GM18867 (cell line): ENCODE data around the gene CTRB2.
"Not testable (repeated sequence)": the region's sequence is repeated elsewhere in the genome, so short reads cannot be mapped to it uniquely, and the experiment has no call there.

ENCODE experiments used
- ATAC-seq: cut with Tn5 transposase; IDR thresholded peaks from one replicate; pipeline ENCODE4 v1.9.1; 2021; ENCODE audit warnings: mild to moderate bottlenecking, moderate library complexity; ENCODE audit not compliant: unreplicated experiment

CTRB2 gene

DNA sequence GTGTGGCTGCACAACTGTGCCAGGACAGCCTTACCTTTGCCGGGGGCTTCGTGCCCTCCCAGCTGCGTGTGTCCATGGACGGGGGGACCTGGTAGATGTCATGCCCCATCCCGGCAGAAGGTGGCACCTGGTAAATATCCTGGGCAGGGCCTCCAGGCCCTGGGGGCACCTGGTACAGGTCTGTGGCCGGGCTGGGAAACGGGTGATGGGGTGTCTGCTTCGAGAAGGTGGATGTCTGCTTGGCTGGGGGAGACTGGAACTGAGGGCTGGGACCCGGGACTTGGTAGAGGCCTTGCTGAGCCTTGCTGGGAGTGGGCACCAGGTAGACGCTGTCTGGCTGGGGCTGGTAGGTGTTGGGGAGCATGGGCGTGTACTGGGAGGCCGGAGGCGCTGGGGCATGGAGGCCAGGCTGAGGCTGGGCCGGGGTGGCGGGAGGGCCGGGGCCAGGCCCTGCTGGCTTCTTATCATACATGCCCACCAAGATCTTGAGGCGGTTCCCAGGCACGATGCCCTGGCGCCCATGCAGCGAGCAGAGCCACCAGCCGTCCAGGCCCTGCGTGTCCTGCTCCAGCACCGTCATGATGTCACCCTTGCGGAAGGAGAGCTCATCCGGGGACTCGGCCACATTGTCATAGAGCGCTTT, 35.6 kb upstream of the CTRB2 start:
- ATAC-seq: not testable (repeated sequence)

DNA sequence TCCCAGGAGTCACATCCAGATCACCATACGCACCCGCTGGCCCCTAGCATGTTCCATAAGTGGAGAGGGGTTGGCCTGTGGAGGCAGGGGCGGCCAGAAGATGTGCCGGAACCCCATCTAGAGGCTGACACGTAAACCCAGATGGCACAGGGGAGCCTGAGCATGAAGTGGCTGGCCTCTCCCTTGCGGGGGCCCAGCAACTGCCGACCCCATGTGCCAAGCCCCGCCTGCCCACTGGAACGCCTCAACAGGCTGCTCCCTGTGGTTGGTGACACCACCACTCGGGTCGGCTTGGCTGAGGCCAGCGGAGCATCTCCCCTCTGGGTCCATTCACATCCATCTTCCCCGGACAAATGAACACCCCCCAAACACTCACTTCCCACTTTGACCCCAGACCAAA, 35.0 kb upstream of the CTRB2 start:
- ATAC-seq: no peak

DNA sequence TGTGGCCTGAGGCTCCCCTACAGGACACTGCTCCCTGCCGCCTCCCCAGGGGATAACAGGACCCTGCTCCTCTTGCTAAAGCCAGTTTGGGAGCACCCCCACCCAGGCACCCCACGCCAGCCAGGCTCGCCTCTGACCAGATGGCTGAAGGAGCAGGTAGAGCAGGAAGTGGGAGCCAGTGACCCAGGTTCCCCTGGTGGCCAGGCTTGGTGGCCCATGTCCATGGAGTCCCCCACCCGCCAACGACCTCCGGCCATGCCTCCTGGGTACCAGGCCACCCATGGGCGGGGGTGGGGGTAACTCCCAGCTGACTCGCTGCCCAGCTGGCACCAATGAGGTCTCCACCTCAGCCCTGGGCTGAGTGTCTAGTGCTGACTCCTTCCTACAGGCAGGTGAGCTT, 34.5 kb upstream of the CTRB2 start:
- no peak for ATAC-seq

DNA sequence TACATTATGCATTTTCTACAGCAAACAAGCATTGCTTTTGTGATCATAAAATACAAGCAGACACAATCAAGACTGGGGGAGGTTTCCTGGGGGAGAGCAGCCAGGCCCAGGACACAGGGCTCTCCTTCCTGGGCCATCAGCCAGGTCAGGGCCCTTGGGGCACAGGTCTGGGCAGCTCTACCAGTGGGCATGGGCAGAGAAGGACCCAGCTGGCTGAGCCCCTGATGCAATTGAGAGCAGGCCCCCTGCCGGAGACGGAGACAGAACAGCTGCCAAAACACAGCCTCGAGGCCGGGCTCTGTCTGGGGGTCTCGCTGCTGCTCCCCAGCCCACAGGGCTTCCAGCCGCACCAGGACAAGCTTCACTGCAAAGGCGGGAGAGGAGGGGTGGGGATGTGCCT, 33.7 kb upstream of the CTRB2 start:
- not testable (repeated sequence) for ATAC-seq

DNA sequence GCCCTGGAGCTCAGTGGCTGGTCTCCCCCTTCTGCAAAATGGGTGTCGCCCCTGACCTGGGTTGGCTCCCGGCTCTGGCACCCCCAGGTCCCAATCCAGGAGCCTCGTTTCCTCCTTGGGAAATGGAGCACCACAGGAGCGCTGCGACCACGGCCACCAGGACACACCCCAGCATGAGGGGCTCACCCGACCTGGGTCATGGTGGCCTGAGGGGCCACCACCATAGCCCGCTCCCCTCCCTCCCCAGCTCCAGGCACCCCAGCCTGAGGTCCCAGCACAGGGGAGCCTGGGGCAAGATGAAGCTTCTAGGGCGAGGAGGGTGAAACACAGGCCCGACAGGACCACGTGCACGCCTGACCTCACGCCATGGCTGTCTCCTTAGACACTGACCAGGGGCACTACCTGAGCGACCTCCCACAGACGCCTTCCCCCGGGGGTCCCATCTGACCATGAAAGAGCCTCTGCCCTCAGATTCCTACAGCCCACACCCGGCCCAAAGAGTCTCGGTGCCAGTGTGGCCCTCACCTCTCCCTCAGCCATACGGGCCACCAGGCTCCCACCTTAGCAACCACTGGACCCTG, 32.7 kb upstream of the CTRB2 start:
- ATAC-seq: no peak

DNA sequence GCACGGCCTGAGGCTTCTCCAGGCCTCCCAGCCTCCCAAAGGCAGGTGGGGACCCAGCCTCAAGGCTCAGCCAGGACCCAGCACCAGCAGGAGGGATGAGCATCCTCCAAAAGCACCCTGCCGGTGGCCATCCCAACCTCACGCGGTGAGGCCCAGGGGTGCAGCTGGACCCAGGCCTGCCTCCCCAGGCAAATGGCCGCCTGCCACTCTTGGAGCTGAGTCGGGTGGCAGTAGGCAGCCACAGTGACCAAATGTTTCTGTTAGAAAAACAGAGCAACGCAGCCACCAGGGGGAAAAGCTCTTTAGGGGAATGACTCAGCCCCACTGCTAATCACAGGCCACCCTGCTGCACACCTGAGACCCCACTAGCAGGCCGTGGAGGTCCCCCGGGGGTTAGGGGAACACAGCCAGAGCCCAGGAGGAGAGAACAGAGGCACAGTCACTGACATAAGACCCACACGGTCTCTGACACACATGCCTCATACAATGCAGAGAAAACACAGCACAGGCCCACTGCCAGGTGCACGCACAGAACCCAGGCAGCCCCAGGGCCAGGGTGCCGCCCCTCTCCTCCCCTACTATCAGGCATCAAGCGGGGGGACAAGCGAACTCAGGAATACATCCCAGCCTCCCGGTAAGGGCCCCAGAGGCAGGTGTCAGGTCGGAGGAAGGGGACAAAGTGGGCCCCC, 32.0 kb upstream of the CTRB2 start:
- no peak for ATAC-seq

DNA sequence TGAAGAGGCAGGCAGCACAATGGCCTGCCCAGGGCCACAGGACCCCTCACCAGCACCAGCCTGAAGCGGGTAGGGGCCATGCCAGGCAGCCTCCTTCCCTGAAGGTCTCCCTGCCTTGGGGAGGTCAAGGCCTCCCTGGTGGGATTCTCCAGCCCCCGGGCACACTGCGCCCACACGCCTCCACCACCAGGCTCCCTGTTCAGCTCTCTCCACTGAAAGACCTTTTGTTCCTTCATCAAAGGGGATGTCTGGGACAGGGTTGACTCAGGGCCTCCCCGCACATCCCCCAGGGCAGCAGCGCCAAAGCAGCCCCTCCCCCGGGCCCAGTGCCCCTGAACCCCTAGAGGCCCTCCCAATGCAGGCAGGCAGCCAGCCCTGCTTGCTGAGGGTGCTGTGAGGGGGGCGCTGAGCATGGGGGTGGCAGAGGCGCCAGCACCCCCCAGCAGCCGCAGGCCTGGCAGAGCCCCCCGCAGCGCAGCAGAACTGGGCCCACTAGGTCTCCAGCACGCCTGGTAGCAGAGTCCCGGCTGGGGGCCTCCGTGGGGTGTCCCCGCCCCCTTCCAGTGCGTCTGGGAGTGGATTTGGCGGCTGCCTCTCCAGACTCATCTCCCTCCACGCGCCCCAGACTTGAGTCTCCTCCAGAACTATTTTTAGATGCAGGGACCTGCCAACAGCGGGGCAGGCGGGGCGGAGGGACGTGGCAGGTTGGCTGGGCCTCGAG, 31.3 kb upstream of the CTRB2 start:
- ATAC-seq: no peak

DNA sequence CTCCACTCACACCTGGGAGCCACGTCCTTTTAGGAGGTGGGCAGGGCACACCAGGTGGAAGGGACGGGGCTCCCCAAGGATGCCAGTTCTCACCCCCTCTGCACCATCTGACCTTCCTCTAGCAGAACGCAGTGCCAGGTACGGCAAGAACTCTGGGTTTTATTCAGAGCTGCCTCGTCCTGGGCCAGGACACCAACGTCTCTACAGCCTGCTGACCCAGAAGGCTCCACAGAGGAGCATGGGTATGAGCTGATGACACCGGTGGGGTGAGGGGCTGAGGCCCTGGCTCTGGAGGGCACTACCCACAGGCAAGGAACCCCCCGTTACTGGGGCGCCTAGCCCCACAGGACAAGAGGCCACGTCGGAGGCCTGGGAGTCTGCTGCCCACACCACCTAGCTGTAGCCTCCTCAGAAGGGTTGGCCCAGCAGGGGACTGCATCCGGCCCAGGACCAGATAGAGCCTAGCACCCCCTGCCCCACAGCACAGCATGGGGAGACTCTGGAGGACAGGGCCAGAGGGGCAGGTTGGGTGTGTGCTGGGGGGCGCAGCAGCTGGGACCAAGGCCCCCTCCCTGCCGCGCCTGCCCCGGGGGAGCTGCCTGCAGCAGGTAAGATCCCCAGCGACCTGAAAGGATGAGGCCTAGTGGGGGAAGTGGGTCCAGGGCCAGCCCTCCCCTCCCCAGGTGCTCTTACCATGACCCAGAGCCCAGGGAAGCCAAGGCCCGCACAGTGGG, 30.6 kb upstream of the CTRB2 start:
- no peak for ATAC-seq

DNA sequence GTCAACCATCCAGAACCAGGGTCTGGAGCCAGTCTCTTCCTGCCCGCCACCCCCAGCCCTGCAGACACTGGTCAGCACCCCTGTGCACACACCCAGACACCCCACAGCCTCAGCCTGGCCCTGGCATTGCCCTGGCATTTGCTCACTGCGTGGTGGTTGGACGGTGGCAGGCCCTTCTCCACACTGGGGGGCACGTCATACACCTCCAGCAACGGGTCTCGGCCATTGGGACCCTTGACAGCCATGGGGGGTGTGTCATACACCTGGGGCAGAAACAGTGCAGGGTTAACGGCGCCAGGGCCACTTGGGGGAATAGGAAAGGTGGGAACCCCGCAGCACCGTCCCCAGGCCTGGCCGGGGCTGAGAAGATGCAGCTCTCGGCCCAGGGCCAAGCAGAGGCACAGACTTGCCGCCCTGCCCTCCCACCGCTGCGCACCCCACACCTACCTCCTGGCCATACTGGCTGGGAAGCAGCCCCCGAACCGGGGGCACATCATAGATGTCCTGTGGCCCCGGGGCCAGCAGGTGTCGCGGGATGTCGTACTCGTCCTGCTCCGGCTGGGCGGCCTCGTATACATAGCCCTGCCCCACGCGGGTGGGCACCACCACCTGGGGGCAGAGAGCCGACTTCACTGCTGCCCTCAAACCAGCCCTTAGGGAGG, 29.9 kb upstream of the CTRB2 start:
- no peak for ATAC-seq

DNA sequence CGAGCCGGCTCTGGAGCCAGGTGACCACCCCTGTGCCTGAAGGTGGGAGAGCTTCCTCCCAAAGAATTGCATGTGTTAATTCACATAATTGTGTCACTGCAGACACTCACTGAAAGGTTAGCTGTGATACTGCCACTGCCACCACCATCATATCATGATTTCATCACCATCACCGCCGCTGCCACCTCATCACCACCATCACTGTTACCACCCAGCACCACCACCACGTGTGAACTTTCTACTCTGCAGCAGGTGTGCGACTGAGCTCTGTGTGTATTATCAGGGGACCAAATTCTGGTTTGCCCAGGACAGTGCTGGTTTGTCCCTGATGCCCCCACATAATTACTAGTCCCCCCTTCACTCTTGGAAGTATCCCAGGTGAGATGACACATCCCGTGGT, 29.3 kb upstream of the CTRB2 start:
- no peak for ATAC-seq

DNA sequence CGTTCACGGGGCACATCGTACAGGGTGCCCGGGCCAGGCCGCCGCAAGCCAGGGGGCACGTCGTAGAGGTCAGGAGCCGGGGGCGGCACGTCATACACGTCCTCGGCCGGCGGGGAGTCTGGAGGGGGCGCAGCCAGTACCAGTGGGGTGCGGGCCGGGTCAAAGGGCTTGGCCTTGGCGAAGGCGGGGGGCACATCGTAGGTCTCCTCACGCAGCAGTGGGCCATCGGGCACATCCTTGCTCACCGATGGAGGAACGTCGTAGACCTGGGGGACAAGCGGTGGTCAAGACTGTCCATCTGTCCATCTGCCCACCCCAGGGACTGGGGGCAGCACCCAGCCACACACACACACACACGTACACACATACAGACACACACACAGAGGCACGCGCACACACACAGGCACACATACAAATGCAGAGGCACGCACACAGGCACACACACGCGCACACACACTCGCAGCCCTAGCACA, 28.8 kb upstream of the CTRB2 start:
- ATAC-seq: no peak

DNA sequence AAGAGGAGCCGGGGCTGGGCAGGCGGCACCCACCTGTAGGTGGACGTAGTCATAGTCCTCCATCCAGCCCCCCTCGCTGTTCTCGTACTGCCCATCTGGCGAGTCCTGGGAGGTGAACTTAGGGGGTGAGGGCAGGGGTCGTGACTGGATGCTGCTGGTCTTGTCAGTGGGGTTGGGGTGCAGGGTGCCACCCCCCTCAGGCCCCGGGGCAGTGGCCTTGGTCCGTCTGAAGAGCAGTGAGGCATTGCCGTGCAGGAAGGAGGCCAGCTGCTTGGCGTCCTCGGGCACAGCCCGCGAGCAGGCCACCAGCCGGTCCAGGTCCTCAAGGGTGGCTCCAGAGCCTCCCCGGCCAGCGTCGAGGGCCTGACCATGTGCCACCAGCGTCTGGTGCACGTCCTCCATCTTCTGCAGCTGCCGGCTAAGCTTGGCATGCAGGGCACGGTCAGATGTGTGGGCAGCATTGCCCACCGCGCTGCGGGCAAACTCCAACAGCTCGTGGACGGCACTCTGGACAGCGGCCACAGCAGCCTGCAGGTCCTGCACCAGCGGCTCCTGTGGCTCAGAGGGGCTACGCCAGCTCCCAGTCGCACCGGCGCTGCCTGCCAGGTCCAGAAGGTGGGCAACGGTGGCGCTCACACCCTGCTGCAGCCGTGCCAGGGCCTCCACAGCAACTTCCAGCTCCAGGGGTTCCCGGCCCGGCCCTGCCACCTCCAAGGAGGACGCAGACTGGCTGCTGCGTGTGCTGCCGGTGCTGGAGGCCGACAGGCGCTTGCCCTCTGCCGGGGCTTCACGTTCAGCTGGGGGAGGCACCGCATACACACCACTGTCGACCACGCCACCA, 28.1 kb upstream of the CTRB2 start:
- no peak for ATAC-seq

DNA sequence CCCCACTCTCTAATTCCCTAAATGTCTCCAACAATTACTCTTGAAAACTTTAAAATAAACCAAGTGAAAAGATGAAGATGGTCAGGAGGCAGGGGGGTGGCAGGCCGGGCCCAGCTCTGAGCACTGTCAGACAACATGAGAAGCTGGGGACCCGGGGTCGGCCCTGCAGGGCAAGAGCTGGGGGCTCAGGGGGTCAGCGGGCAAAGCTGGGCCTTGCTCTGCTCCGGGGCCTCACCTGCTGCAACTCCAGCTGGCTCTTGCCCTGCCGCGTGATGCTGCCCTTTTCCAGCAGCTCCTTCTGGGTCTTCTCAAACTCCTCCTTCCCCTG, 26.6 kb upstream of the CTRB2 start:
- no peak for ATAC-seq

DNA sequence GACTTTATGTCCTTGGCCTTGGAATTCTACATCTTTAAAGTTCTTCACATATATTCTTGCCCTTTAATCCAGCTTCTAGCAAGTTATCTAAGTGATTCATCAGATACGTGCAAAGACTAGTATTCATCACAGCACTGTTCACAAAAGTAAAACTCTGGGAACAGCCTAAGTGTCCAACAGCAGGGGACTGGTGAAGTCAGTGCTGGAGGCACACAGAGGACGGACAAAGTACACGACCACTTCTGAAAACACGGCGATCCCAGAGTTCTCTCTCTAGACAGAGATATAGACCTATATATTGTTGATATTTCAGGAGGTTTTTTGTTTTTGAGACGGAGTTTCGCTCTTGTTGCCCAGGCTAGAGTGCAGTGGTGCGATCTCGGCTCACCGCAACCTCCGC, 24.6 kb upstream of the CTRB2 start:
- ATAC-seq: no peak

DNA sequence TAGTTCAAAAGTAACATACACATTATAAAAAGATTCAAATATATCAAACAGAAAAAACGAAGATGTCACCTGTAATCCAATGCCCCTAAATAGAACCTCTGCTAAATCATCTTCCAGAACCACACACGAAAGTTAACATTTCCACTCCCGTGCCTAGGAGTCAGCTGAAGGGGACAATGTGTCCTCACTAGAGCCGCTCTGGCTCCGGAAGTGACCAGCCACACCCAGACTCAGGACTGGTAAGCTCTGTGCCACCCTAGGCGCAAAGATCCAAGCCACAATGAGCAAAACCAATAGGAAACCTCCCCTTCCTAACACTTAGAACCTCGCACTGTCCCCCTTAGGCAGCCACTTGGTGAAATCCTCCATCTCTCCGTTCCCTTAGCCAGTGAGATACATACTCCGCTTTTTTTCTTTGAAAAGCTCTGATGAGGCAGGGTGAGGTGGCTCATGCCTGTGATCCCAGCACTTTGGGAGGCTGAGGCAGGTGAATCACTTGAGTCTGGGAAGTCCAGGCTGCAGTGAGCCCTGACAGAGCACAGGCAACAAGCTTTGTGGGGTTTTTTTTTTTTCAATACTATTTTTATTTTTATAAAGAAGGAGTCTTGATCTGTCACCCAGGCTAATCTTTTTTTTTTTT, 23.6 kb upstream of the CTRB2 start:
- ATAC-seq: no peak

DNA sequence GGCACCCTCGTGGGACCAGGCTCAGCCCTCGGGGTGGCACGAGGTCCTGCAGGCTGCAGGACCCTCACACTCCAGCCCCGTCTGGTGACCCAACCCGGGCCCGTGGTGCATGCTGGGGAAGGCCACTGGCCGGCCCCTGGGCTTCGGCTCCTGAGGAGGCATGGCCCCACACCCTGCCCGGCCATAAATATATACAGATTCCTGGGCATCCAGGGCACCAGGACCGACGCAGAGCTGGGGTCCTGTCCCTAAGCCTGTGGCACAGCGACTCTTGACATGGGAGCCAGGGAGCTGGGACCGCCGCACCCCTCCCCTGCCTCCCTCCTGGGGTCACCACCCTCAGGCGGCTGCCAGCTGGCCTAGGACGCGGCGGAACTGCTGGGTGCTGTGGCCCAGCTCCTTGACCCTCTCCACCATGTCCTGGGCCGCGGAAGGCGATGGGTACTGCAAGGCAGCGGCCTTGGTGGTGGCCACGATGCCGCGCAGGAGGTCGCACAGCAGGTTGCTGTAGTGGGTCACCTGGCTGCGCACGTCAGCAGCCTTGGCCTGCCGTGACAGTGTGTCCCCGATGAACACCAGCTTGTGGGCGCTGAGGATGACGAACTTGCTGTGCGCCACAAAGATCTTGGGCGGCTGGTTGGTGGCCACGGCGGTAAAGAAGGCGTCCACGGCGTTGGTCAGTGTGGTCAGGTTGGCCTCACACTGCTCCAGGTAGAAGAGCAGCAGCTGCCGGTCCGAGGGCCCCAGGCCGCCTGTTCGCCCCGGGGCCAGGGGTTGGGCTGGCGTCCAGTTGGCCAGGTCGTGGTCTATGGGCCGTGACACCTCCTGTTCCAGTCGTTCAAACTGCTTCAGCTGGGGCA, 22.4 kb upstream of the CTRB2 start:
- no peak for ATAC-seq

DNA sequence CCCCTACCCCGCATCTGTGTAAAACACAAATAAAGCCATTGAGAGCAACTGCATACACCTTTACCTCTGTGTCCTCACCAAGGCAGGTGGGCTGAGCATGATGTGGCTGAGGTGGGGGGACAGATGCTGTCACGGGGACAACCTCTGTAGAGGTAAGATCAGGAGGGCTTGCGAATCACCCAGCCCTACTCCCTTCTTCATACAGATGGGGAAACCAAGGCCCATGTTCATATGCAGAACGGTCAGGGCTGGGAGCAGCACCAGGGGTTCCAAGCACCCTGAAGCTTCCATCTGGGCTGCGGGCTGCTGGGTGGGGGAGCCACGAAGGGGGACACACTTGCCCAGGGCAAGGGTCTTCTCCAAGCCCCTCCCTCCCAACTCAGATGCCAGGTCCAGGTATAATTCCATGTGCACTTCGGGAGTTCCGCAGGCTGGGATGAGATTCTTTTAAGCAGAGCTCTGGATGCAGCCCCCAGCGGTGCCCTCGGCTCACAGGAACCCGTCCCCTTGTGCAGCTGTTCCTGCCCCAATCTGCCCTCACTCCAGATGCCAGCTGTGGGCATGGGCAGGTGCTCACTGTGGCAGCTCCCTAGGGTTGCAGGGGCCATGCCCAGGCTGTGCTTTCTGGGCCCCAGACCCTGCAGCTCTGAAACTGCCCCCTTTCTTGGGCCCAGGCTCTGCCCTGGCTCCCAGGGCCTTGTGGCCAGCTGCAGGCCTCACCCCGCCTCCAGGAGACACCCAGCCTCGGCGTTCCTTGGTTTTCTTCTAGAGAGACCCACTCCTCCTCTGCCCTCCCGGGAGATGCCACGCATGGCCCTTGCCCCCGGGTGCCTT, 21.4 kb upstream of the CTRB2 start:
- ATAC-seq: no peak
